GM10266 (cell line): ENCODE data around the gene SELP.

Source experiments
- DNase-seq: peaks from one replicate; pipeline ENCODE4 v3.0.0; 2012; ENCODE audit errors: extremely low spot score
- TF ChIP-seq, protein P1 (sequence below): IDR thresholded peaks from 2 replicates; pipeline ENCODE4 v1.5.1; 2012; ENCODE audit warnings: mild to moderate bottlenecking, low read depth; ENCODE audit not compliant: control insufficient read depth, insufficient read depth; ENCODE audit errors: missing control alignments

Gene SELP

DNA sequence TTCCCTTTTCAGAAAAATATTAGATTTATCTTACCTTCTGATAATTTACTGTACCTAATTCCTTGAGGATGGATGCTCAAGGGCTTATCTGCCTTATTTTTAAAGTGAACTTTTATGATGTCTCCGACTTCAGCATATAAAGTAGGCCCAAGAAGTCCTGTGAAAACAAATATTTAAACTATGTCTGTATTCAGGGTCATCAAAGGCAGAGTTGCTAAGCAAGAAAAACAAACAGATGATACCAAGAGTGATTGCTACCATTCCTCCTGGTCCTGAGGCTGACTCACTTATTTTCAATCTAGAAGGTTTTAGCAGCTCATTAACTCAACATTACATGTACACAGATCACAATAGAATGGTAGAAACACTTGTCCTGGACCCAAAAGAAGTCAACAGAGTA, 57.7 kb downstream of the SELP start:
- no peak for DNase-seq
- TF ChIP-seq, protein P1, sequence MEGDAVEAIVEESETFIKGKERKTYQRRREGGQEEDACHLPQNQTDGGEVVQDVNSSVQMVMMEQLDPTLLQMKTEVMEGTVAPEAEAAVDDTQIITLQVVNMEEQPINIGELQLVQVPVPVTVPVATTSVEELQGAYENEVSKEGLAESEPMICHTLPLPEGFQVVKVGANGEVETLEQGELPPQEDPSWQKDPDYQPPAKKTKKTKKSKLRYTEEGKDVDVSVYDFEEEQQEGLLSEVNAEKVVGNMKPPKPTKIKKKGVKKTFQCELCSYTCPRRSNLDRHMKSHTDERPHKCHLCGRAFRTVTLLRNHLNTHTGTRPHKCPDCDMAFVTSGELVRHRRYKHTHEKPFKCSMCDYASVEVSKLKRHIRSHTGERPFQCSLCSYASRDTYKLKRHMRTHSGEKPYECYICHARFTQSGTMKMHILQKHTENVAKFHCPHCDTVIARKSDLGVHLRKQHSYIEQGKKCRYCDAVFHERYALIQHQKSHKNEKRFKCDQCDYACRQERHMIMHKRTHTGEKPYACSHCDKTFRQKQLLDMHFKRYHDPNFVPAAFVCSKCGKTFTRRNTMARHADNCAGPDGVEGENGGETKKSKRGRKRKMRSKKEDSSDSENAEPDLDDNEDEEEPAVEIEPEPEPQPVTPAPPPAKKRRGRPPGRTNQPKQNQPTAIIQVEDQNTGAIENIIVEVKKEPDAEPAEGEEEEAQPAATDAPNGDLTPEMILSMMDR: no peak

- DNase-seq: no peak
- TF ChIP-seq, protein P1: no peak
Observed at GRCh38 chr1:169571450-169571849, 58.5 kb downstream of the SELP start.

DNA sequence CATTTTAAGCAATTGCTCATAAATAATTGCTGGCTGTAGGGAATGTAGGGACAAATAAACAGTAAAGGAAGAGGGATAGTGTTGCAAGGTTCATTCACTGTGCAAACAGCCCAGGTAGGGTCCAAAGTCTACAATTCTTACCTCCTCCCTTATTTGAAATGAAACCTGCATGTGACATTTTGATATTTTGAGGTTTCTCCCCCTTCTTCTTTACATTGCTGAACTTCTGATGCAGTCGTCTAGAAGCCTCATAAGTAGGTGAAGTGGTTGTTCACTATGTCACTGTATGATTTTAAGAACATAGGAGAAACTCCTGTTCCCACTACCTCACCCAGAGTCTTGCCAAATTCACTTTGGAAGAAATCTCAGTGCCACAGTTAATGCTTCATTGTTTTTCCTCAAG, 59.8 kb downstream of the SELP start:
- TF ChIP-seq, protein P1: no peak
- DNase-seq: no peak

DNA sequence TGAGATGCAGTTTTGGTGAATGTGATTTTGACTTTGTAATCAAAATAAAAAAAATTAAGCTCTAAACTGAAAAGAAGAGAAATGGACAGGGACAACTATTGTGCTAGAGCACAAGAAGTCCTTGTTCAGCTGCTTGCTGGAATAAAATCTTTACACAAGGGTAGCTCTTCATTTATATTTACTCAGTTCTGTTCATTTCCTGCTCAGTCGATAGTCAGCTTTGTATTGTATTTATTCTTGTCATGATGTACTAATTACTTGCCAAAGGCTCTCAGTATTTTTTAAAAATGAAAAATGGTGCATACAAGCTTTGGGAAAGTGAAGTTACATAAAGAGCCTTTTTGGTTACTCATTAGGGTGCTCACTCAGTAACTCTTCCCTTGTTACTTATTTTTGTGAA, 61.4 kb downstream of the SELP start:
- TF ChIP-seq, protein P1: no peak
- no peak for DNase-seq

DNA sequence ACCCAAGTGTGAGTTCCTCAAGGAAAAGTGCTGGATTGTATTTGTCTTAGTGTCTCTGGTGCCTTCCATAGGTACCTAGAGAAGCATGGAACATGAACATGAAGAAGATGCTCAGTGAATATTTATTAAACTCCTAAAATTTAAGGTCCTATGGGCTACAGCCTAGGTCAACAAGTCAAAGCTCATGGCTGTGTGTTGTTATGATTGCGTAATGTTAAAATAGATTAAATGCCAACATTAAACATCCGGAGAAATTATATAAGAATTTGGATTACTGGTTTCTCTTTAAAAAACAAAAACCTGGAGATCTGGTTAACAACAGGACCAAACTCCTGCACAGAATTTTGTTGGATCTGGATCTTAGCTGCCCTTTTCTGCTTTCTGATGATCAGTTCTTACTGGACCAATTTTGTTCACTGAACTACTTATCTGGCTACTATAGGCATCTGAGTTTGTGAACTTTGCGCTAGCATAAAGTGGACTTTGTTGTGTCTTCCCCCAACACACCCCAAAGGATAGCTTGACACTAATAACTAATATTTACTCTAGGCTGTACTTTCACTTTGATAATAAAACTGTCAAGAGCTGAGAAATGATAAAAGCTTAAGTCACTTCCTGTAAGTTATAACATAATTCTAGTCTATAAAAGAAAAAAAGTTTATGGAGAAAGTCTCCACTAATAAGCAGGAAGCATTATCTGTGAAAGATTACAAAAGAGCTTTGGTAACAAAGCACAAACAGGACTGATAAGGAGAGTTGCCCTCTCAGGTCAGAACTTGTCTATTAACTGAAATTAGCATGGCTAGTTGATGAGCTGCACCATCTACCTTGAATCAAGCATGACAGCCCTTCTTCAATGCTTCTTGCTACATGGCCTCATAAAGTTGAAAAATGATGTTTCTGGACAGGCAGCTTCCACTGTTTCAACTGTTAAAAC, 64.3 kb downstream of the SELP start:
- DNase-seq: no peak
- TF ChIP-seq, protein P1: no peak

DNA sequence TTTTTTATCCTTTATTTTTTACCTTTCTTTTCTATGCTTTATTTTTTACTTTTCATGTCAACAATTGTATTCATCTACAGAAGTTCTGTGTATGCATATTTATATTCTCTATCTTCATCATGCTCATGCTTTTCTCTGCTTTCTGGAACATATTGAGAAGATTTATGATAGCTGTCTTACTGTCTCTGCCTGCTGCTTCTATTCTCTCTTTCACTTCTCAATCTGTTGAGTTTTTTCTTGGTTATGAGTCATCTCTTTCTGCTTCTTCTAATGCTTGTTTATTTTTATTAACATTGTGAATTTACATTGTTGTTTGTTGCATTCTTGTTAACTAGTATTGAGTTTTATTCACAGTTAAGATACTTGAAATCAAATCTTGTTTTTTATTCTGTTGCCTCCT, 66.3 kb downstream of the SELP start:
- TF ChIP-seq, protein P1: no peak
- DNase-seq: no peak

GRCh38 chr1:169563019-169563615, 66.8 kb downstream of the SELP start:
- TF ChIP-seq, protein P1: no peak

More at GRCh38 chr1:169563019-169563615, 66.8 kb downstream of the SELP start:
- DNase-seq: no peak
